GM12801 (cell line): ENCODE data around the gene LYRM4.

Experiments used
- TF ChIP-seq, protein P1 (sequence below): IDR thresholded peaks from one replicate; pipeline ENCODE4 v1.5.1; 2011; ENCODE audit warnings: control low read depth; ENCODE audit not compliant: insufficient read length; ENCODE audit errors: extremely low read depth

The LYRM4 gene

DNA sequence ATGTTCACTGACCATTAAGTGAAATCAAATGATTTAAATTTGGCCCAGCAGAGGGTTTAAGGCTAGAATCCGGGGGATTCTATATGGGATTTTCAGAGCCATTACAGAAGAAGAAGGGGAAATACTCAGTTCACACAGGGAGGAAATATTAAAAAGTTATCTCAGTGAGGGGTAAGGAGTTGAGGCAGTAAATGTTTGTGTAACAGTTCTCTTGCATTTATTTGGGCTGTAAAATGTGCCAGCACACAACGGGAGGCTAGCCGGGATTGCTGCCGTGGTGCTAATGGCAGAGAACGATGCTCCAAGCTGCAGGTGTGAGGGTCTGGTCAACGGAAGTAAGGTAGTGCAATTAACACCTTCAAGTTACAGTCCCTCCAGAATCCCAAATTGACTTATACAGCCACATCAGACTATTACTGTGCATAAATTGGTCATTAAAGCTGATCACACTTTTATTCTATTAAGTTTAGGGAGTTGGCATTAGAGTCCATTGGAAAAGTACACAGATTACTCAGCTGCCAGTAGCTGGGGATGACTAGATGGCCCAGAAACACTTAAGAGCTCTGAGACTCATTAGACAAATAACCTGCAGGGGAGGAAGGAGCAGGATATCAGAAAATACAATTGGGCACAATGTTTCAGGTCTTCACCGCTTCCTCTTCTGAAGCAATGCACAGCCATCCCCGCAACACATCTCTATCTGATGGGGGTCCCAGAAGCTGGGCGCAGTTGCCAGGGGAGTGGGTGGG, 144.3 kb downstream of the LYRM4 start:
- TF ChIP-seq, protein P1, sequence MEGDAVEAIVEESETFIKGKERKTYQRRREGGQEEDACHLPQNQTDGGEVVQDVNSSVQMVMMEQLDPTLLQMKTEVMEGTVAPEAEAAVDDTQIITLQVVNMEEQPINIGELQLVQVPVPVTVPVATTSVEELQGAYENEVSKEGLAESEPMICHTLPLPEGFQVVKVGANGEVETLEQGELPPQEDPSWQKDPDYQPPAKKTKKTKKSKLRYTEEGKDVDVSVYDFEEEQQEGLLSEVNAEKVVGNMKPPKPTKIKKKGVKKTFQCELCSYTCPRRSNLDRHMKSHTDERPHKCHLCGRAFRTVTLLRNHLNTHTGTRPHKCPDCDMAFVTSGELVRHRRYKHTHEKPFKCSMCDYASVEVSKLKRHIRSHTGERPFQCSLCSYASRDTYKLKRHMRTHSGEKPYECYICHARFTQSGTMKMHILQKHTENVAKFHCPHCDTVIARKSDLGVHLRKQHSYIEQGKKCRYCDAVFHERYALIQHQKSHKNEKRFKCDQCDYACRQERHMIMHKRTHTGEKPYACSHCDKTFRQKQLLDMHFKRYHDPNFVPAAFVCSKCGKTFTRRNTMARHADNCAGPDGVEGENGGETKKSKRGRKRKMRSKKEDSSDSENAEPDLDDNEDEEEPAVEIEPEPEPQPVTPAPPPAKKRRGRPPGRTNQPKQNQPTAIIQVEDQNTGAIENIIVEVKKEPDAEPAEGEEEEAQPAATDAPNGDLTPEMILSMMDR, result no peak

DNA sequence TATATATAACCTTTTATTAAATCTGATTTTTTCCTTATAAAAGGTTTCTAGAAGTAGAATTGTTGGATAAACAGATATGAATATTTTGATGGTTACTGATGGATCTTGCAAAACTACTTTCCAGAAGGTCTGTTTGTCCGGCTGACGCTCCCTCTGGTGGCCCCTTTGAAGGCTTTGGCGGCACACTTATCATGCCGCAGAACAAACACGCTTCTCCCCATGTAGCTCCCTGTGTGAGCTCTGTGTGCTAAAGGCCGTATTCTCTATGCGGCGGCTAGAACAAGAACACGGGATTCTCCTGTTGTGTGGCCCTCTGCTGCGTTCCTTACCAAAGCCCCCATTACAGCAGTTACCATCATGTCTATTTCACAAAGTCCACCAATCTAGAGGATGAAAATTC, 145.6 kb downstream of the LYRM4 start:
- TF ChIP-seq, protein P1, result no peak

DNA sequence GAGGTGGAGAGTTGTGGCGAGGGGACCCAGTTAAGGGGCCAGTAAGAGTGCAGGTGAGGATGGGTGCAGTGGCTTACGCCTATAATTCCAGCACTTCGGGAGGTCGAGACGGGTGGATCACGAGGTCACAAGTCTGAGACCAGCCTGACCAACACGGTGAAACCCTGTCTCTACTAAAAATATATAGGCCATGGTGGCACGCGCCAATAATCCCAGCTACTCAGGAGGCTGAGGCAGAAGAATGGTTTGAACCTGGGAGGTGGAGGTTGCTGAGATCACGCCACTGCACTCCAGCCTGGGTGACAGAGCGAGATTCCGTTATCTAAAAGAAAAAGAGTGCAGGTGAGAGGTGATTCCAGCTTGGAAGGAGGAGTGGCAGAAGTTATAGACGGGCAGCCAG, 147.7 kb downstream of the LYRM4 start:
- TF ChIP-seq, protein P1, result no peak

DNA sequence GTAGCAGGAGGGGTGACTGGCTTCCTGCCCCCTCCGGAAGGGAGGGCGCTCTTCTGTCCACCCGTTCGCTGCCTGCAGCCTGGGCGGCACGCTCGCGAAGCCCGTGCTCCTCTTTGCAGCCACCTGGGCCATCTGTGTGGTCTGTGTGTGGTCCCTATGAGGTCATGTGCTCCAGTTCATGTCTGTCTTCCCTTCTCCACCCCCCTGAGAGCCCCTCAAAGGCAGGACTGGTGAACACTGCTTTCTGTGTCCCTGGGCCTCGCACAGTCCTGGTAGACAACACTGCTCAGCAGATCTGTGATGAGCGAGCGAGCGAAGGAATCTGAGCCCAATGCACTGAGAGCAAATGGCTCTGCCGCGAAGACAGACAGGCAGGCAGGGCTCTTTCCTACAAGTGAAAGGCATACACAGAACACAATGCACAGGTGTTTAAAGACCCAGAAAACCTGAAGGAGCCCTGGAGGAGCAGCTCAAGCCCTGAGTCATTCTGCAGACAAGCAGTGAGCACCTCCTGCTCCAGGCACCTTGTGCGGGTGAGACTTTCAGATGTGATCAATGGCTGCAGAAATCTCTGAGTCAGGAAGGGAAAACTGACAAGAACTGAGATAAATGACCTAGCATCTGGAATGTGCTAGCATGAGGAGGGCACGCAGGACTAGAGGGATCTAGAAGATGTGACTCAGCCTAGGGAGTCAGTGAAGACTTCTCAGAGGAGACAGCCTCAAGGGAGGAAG, 148.5 kb downstream of the LYRM4 start:
- TF ChIP-seq, protein P1, result no peak

DNA sequence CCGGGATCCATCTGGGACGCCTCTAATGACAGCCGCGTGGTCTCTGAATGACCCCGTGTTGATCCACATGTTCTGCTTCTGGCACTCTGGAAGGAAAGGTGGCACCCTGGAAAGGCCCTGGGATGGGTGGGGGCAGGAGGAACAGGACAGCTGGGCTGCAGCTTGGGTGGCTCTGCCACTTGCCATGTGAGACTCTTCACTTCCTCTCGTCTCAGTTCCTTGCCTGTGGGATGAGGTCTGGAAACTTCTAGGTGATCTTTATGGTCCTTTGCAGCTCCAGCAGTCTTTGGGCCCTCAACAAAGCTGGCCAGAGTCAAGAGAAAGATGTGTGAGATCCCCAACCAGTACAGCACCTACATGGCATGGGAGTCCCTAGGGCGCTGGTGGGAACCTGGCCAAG, 149.1 kb downstream of the LYRM4 start:
- TF ChIP-seq, protein P1, result no peak

DNA sequence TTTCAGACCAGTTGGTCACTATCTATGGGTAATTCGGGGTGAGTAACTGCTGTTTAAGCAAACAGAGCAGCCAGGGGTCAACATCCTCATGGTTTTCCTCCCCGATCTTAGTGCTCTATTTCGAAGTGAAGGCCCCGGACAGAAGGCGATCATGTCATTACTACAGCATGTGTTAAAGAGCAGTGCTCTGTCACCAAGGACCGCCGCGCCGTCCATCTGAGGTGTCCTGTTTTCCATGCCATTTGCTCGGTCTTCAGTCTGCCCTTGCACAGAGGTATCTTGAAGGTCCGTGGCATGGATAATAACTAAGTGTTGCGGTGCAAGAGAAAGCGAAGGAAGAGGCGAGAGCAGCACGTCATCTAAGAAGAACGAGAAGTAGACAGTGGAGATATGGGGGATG, 150.5 kb downstream of the LYRM4 start:
- TF ChIP-seq, protein P1, result no peak

DNA sequence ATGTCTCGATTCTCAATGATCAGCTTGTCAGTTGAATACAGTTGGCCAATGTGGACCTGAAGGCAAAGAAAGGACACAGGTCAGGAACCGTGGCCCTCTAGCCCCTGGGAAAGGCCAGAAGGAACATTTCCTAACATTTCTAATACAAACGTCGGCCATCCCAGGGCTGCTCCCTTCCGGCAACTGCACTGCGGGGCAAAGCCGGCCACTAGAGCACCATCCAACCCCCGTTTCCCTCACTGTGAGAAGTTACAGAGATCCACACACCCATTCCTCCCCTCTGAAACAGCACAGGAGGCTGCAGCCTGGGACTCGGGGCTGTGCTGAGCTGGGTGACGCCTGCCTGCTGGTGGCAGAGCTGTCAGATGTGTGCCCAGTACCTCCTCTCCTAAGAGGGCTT, 151.3 kb downstream of the LYRM4 start:
- TF ChIP-seq, protein P1, result no peak
